HepG2 (cell line): Measurements from ENCODE around the gene CGNL1. TPM values are rescaled to one million over a fixed set of nuclear protein-coding genes. Genes with fewer than 3 reads are reported as not detected.

ENCODE experiments used
- ETV6 ChIP-seq: sonication (generic); formaldehyde crosslinking; conservative IDR thresholded peaks from 2 replicates; pipeline ENCODE4 v1.4.0; 2020; ENCODE audit warnings: missing genetic modification reagents
- EZH2 ChIP-seq: conservative IDR thresholded peaks from 2 replicates; pipeline ENCODE4 v1.6.1; 2012; ENCODE audit warnings: mild to moderate bottlenecking, low read depth, low read length, moderate library complexity
- GTF3A ChIP-seq: sonication (generic); formaldehyde crosslinking; conservative IDR thresholded peaks from 2 replicates; pipeline ENCODE4 v1.4.0; 2020; ENCODE audit warnings: mild to moderate bottlenecking, missing genetic modification reagents
- HDAC1 ChIP-seq: sonication (generic); formaldehyde crosslinking; IDR thresholded peaks from 2 replicates; pipeline ENCODE4 v1.5.1; 2020; ENCODE audit warnings: mild to moderate bottlenecking, missing genetic modification reagents
- KLF16 ChIP-seq, 2 experiments: sonication (generic) in 1 of 2; formaldehyde crosslinking in 1 of 2; IDR thresholded peaks; 2 replicates each; pipeline versions ENCODE4 v1.6.1 to v1.8.0; 2016 to 2023; ENCODE audit warnings: missing genetic modification reagents in 2 of 2, missing compliant biosample characterization in 1 of 2
- MAFF ChIP-seq: IDR thresholded peaks from 2 replicates; pipeline ENCODE4 v1.6.1; 2011; ENCODE audit warnings: low read depth, low read length, improper control_type of control experiment
- MEIS1 ChIP-seq: sonication (generic); formaldehyde crosslinking; IDR thresholded peaks from 2 replicates; pipeline ENCODE4 v1.9.0; 2021; ENCODE audit warnings: mild to moderate bottlenecking, missing genetic modification reagents, moderate library complexity, borderline replicate concordance
- MXD4 ChIP-seq: IDR thresholded peaks from 2 replicates; pipeline ENCODE4 v1.6.1; 2016; ENCODE audit warnings: mild to moderate bottlenecking, missing biosample characterization, missing genetic modification reagents
- MXI1 ChIP-seq: IDR thresholded peaks from 3 replicates; pipeline ENCODE4 v1.6.1; 2012; ENCODE audit warnings: low read depth, low read length, inconsistent platforms, borderline replicate concordance
- NFIC ChIP-seq: IDR thresholded peaks from 2 replicates; pipeline ENCODE4 v1.6.1; 2012; ENCODE audit warnings: mild to moderate bottlenecking, low read length, inconsistent platforms
- NR1H2 ChIP-seq: sonication (generic); formaldehyde crosslinking; IDR thresholded peaks from 2 replicates; pipeline ENCODE4 v1.8.1; 2022; ENCODE audit warnings: low read depth, missing genetic modification reagents, borderline replicate concordance
- POLR2AphosphoS5 ChIP-seq: IDR thresholded peaks from 2 replicates; pipeline ENCODE4 v1.6.1; 2012; ENCODE audit warnings: low read depth, low read length
- SNAPC2 ChIP-seq: sonication (generic); formaldehyde crosslinking; IDR thresholded peaks from 2 replicates; pipeline ENCODE4 v1.8.1; 2022; ENCODE audit warnings: mild to moderate bottlenecking, missing genetic modification reagents
- SP2 ChIP-seq: sonication (generic); formaldehyde crosslinking; IDR thresholded peaks from 2 replicates; pipeline ENCODE4 v1.5.1; 2020; ENCODE audit warnings: mild to moderate bottlenecking, missing genetic modification reagents
- ZNF282 ChIP-seq: fragments of 450-650 bp; IDR thresholded peaks from 2 replicates; pipeline ENCODE4 v1.6.1; 2018; ENCODE audit not compliant: partially characterized antibody
- ZNF572 ChIP-seq: sonication (generic); formaldehyde crosslinking; IDR thresholded peaks from 2 replicates; pipeline ENCODE4 v1.5.1; 2020; ENCODE audit warnings: mild to moderate bottlenecking, missing genetic modification reagents
- ZNF616 ChIP-seq: sonication (generic); formaldehyde crosslinking; IDR thresholded peaks from 2 replicates; pipeline ENCODE4 v1.5.0; 2020; ENCODE audit warnings: low read depth, mild to moderate bottlenecking, missing genetic modification reagents
- ZNF629 ChIP-seq: sonication (generic); formaldehyde crosslinking; conservative IDR thresholded peaks from 2 replicates; pipeline ENCODE4 v1.5.0; 2020; ENCODE audit warnings: missing genetic modification reagents
- ZNF766 ChIP-seq: sonication (generic); formaldehyde crosslinking; IDR thresholded peaks from 2 replicates; pipeline ENCODE4 v1.5.0; 2020; ENCODE audit warnings: missing genetic modification reagents, borderline replicate concordance
- ZNF780A ChIP-seq: sonication (generic); formaldehyde crosslinking; IDR thresholded peaks from 2 replicates; pipeline ENCODE4 v1.8.0; 2022; ENCODE audit warnings: mild to moderate bottlenecking, missing genetic modification reagents, moderate library complexity
- ZSCAN25 ChIP-seq: sonication (generic); formaldehyde crosslinking; IDR thresholded peaks from 2 replicates; pipeline ENCODE4 v1.8.0; 2022; ENCODE audit warnings: mild to moderate bottlenecking, missing genetic modification reagents
- polyA plus RNA-seq, 8 experiments: library from polyadenylated mRNA; depleted of rRNA in 3 of 8; stranded (reverse) in 7 of 8; unstranded in 1 of 8; fragments of >200 nt; fragmentation: Illumina TruSeq in 4 of 8; extraction: Trizol in 4 of 8; gene quantifications; 2 replicates each; pipeline versions ENCODE4 v1.2.1 to v1.2.3, GENCODE V29; 2011 to 2016; ENCODE audit warnings: low read depth in 4 of 8, missing spikeins in 1 of 8, mixed read lengths in 1 of 8; ENCODE audit not compliant: insufficient read depth in 1 of 8
- total RNA-seq, 5 experiments: library from RNA; depleted of rRNA; stranded (reverse); fragments of >200 nt; fragmentation: Illumina TruSeq; extraction: Trizol; gene quantifications; 2 replicates each; pipeline ENCODE4 v1.2.3, GENCODE V29; 2016; ENCODE audit warnings: low read depth in 1 of 5
- TF ChIP-seq, protein P1 (sequence below): IDR thresholded peaks from 2 replicates; pipeline ENCODE4 v1.6.1; 2016; ENCODE audit warnings: control low read depth
- TF ChIP-seq, protein P2 (sequence below): sonication (generic); formaldehyde crosslinking; IDR thresholded peaks from 2 replicates; pipeline ENCODE4 v1.4.0; 2020; ENCODE audit warnings: missing genetic modification reagents, mild to moderate bottlenecking, borderline replicate concordance
- TF ChIP-seq, protein P3 (sequence below): sonication (generic); formaldehyde crosslinking; IDR thresholded peaks from 2 replicates; pipeline ENCODE4 v1.4.0; 2020; ENCODE audit warnings: missing genetic modification reagents, borderline replicate concordance
- TF ChIP-seq, protein P4 (sequence below): IDR thresholded peaks from 2 replicates; pipeline ENCODE4 v1.6.1; 2016; ENCODE audit warnings: missing compliant biosample characterization, missing genetic modification reagents, borderline replicate concordance

Gene CGNL1
- total and polyA plus RNA-seq, 2 of the 13 experiments (the other 11 are each of a cell fraction or from before 2014, with no cell fraction given): 5.6 to 15.6 TPM

DNA sequence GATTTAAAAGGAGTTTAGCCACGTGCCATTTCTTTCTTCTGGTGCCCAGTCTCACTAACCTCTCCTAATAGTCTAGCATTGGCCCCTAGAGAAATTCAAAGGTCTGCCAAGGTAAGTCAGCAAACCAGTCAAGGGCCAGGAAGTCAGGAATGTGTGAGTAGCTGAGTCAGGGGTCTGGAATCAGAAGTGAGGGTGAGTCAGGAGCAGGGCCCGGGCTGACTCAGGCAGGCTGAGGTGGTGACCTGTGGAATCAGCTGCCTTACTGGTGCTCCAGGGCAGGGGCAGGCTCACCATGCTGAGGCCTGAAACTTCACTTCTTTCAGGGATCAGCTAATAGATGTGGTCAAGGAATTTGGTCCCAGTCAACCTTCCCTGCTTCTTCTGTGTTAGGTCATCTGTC is 109.6 kb downstream of the CGNL1 start (continued):
- TF ChIP-seq MEIS1: no peak
- TF ChIP-seq ZNF282: no peak
- peak; percentile 34; the same call in 1 of the 3 replicates for TF ChIP-seq MXI1
- TF ChIP-seq NR1H2: no peak
- TF ChIP-seq, protein P1, sequence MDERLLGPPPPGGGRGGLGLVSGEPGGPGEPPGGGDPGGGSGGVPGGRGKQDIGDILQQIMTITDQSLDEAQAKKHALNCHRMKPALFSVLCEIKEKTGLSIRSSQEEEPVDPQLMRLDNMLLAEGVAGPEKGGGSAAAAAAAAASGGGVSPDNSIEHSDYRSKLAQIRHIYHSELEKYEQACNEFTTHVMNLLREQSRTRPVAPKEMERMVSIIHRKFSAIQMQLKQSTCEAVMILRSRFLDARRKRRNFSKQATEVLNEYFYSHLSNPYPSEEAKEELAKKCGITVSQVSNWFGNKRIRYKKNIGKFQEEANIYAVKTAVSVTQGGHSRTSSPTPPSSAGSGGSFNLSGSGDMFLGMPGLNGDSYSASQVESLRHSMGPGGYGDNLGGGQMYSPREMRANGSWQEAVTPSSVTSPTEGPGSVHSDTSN (CRISPR knock-in tag): no peak
- no peak for TF ChIP-seq POLR2AphosphoS5
- no peak for TF ChIP-seq ZNF766
- TF ChIP-seq, protein P2, sequence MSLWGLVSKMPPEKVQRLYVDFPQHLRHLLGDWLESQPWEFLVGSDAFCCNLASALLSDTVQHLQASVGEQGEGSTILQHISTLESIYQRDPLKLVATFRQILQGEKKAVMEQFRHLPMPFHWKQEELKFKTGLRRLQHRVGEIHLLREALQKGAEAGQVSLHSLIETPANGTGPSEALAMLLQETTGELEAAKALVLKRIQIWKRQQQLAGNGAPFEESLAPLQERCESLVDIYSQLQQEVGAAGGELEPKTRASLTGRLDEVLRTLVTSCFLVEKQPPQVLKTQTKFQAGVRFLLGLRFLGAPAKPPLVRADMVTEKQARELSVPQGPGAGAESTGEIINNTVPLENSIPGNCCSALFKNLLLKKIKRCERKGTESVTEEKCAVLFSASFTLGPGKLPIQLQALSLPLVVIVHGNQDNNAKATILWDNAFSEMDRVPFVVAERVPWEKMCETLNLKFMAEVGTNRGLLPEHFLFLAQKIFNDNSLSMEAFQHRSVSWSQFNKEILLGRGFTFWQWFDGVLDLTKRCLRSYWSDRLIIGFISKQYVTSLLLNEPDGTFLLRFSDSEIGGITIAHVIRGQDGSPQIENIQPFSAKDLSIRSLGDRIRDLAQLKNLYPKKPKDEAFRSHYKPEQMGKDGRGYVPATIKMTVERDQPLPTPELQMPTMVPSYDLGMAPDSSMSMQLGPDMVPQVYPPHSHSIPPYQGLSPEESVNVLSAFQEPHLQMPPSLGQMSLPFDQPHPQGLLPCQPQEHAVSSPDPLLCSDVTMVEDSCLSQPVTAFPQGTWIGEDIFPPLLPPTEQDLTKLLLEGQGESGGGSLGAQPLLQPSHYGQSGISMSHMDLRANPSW (CRISPR knock-in tag): no peak
- TF ChIP-seq KLF16 (CRISPR knock-in tag; IDR thresholded peaks at IDR 0.05): no peak
- TF ChIP-seq, protein P3, sequence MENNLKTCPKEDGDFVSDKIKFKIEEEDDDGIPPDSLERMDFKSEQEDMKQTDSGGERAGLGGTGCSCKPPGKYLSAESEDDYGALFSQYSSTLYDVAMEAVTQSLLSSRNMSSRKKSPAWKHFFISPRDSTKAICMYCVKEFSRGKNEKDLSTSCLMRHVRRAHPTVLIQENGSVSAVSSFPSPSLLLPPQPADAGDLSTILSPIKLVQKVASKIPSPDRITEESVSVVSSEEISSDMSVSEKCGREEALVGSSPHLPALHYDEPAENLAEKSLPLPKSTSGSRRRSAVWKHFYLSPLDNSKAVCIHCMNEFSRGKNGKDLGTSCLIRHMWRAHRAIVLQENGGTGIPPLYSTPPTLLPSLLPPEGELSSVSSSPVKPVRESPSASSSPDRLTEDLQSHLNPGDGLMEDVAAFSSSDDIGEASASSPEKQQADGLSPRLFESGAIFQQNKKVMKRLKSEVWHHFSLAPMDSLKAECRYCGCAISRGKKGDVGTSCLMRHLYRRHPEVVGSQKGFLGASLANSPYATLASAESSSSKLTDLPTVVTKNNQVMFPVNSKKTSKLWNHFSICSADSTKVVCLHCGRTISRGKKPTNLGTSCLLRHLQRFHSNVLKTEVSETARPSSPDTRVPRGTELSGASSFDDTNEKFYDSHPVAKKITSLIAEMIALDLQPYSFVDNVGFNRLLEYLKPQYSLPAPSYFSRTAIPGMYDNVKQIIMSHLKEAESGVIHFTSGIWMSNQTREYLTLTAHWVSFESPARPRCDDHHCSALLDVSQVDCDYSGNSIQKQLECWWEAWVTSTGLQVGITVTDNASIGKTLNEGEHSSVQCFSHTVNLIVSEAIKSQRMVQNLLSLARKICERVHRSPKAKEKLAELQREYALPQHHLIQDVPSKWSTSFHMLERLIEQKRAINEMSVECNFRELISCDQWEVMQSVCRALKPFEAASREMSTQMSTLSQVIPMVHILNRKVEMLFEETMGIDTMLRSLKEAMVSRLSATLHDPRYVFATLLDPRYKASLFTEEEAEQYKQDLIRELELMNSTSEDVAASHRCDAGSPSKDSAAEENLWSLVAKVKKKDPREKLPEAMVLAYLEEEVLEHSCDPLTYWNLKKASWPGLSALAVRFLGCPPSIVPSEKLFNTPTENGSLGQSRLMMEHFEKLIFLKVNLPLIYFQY: no peak
- TF ChIP-seq MAFF: peak; percentile 80
- no peak for TF ChIP-seq ZNF572 (CRISPR knock-in tag)
- no peak for TF ChIP-seq ZNF629 (CRISPR knock-in tag)
- TF ChIP-seq ZNF780A: no peak
- TF ChIP-seq HDAC1: no peak
- TF ChIP-seq SNAPC2 (CRISPR knock-in tag): no peak
- TF ChIP-seq EZH2: no peak
- TF ChIP-seq MXD4 (CRISPR knock-in tag): no peak
- no peak for TF ChIP-seq GTF3A (CRISPR knock-in tag)
- no peak for TF ChIP-seq SP2
- TF ChIP-seq, protein P4, sequence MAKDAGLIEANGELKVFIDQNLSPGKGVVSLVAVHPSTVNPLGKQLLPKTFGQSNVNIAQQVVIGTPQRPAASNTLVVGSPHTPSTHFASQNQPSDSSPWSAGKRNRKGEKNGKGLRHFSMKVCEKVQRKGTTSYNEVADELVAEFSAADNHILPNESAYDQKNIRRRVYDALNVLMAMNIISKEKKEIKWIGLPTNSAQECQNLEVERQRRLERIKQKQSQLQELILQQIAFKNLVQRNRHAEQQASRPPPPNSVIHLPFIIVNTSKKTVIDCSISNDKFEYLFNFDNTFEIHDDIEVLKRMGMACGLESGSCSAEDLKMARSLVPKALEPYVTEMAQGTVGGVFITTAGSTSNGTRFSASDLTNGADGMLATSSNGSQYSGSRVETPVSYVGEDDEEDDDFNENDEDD: no peak
- TF ChIP-seq ETV6 (CRISPR knock-in tag): no peak
- TF ChIP-seq NFIC: no peak
- no peak for TF ChIP-seq ZSCAN25 (CRISPR knock-in tag)
- no peak for TF ChIP-seq ZNF616 (CRISPR knock-in tag)
